ENCODE data around the gene TACC2. TPM values are rescaled to one million over a fixed set of nuclear protein-coding genes. Genes with fewer than 3 reads are reported as not detected.
A peak's percentile ranks its signal among the peaks of the same experiment; 100 is the strongest.

TACC2 gene
- total and polyA plus RNA-seq, 7 donors: 44.0 to 439 (median 313) TPM

DNA sequence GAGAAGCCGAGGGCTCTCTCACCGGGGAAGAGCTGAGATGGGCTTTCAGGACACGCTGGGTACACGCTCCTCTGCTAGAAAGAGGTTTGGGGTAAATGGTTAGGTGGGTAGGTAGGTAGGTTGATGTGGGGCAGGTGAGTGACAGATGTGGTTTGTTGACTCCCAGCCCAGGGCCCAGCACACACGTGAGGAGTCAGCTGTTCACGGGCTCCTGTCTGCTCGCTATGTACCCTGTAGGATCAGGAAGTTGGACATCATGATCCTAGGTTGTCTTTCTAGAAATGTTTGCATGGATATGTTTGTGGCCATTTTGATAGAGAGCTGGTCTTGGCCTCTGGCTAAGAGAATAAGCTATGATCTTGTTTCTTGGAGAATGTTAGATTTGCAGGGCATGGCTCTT, 109.0 kb downstream of the TACC2 start:
- peak in 1 of 2 donors; percentile 47 for DNase-seq
- TF ChIP-seq, protein P1, sequence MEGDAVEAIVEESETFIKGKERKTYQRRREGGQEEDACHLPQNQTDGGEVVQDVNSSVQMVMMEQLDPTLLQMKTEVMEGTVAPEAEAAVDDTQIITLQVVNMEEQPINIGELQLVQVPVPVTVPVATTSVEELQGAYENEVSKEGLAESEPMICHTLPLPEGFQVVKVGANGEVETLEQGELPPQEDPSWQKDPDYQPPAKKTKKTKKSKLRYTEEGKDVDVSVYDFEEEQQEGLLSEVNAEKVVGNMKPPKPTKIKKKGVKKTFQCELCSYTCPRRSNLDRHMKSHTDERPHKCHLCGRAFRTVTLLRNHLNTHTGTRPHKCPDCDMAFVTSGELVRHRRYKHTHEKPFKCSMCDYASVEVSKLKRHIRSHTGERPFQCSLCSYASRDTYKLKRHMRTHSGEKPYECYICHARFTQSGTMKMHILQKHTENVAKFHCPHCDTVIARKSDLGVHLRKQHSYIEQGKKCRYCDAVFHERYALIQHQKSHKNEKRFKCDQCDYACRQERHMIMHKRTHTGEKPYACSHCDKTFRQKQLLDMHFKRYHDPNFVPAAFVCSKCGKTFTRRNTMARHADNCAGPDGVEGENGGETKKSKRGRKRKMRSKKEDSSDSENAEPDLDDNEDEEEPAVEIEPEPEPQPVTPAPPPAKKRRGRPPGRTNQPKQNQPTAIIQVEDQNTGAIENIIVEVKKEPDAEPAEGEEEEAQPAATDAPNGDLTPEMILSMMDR (IDR thresholded peaks at IDR 0.05): no peak
- peaks cover 0 to 43% of the 10 kb centered on the region in 2 donors for H3K36me3 ChIP-seq (ENCODE audit: insufficient read depth in 1 of 2, low read depth in 1 of 2)
- H3K27me3 ChIP-seq (ENCODE audit: insufficient read depth in 3 of 3, low read length in 2 of 3): no peaks in the 10 kb centered on the region
- H3K4me1 ChIP-seq: peaks cover 32% of the 10 kb centered on the region
- intact Hi-C loops (cut with DNase I): loop anchor here in 1 of 2 donors (2.0 kb wide), 1 partner anchor 15 kb away; no protein-coding TSS in a partner anchor
- no peak overlapping the region for H3K4me3 ChIP-seq
- no peaks in the 10 kb centered on the region for H3K9me3 ChIP-seq
- peak in 3 of 4 donors; percentile 17 to 33 (median 32) for ATAC-seq
- peak overlapping the region; percentile 47 for H3K27ac ChIP-seq
- 58 to 83% (median 58%) methylated on average over 7 of the region's 7 CpGs for WGBS, 3 donors

DNA sequence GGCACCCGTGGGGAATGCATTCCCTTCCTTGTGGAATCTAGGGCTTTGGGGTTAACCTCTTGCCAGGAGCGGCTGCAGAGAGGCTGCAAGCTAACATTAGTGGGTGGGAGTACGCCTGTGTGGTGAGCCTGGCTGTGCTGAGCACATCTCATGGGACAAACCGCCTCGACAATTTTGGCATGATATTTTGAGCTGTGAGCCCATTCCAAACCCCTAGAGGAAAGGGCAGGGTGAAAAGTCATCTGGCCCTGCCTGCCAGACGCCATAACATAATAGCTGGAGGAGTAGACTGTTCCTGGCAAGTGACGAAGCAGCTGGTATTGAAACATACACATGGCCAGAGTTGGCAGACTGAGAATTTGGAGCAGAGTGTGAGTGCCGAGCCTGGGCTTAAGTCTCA, 110.0 kb downstream of the TACC2 start:
- TF ChIP-seq, protein P1 (IDR thresholded peaks at IDR 0.05): no peak
- peak overlapping the region; percentile 47 for H3K27ac ChIP-seq

DNA sequence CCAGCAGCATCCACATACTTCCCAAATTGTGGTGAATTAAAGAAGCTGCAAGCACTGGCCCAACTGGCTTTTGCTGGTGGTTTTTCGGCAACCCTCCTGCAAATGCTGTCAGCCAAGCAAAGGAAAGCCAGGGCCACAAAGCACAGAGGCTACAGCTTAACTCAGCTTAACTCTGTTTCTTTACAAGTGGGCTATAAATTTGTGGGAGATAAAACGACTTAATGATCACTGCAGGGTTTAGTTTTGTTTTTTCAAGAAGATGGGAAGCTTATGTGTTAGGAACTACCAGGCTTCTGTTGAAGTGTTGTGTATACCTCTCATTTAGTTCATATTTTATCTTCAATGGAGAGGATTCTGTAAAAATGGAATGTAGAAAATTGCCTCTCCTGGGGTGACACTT, 110.6 kb downstream of the TACC2 start:
- peaks cover 28% of the 10 kb centered on the region for H3K4me1 ChIP-seq
- no peak overlapping the region for H3K4me3 ChIP-seq
- 39 to 44% (median 43%) methylated on average over 2 of the region's 2 CpGs for WGBS, 3 donors
- ATAC-seq (no peak), DNase-seq (no peak)
- H3K27me3 ChIP-seq (ENCODE audit: insufficient read depth in 3 of 3, low read length in 2 of 3): no peaks in the 10 kb centered on the region
- intact Hi-C loops (cut with DNase I): loop anchor here in 1 of 2 donors (2.0 kb wide), 1 partner anchor 13 kb away; no protein-coding TSS in a partner anchor
- H3K36me3 ChIP-seq (ENCODE audit: insufficient read depth in 1 of 2, low read depth in 1 of 2): peaks cover 0 to 42% of the 10 kb centered on the region in 2 donors
- H3K27ac ChIP-seq: peak overlapping the region; percentile 47
- TF ChIP-seq, protein P1 (IDR thresholded peaks at IDR 0.05): no peak
- no peaks in the 10 kb centered on the region for H3K9me3 ChIP-seq

More for the DNA sequence above, 110.0 kb downstream of the TACC2 start:
- H3K4me1 ChIP-seq: peaks cover 28% of the 10 kb centered on the region
- intact Hi-C loops (cut with DNase I): loop anchor here in 1 of 2 donors (2.0 kb wide), 1 partner anchor 14 kb away; no protein-coding TSS in a partner anchor
- H3K9me3 ChIP-seq: no peaks in the 10 kb centered on the region
- H3K27me3 ChIP-seq (ENCODE audit: insufficient read depth in 3 of 3, low read length in 2 of 3): no peaks in the 10 kb centered on the region
- H3K4me3 ChIP-seq: no peak overlapping the region
- ATAC-seq (peak; percentile 77 to 86 (median 82)), DNase-seq (peak in 1 of 2 donors; percentile 79)
- H3K36me3 ChIP-seq (ENCODE audit: insufficient read depth in 1 of 2, low read depth in 1 of 2): peaks cover 0 to 43% of the 10 kb centered on the region in 2 donors
- WGBS, 3 donors: 8 to 17% (median 14%) methylated on average over 8 of the region's 8 CpGs

DNA sequence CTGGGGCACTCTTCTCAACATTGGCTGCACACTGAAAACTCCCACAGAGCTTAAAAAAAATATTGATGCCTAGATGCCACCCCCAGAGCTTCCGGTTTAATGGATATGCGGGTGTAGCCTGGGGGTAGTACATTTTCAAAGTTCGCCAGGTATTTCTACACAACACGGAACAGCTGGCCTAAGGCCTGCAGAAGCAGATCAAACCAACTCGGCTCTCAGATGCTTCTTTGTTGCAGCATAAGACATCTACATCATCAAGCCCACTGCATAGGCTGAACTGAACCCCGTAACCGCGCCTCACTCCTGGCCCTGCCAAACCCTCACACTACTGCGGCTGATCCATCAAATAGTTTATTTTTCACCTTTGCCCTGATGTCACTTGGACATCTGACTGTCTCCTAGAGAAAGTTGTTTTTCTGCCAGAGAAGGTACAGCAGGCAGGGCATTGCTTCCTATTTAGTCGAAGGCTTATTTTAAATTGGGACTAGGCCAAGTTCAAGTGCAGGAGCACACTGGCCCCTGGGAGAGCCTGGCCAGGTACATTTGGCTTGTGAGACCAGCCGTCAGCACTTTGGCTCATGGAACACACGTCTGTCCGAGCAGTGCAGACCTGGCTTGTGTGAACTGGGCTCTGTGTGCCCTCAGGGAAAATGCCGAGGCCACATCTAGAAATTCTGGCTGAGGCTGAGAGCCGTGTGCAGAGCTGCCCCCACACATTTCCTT, 113.3 kb downstream of the TACC2 start:
- no peaks in the 10 kb centered on the region for H3K27me3 ChIP-seq (ENCODE audit: insufficient read depth in 3 of 3, low read length in 2 of 3)
- peak in 3 of 4 donors; percentile 21 to 53 (median 31) for ATAC-seq
- no peaks in the 10 kb centered on the region for H3K9me3 ChIP-seq
- WGBS, 3 donors: 41 to 63% (median 53%) methylated on average over 15 of the region's 15 CpGs
- DNase-seq: no peak
- peaks cover 28% of the 10 kb centered on the region for H3K4me1 ChIP-seq
- no peak overlapping the region for H3K4me3 ChIP-seq
- intact Hi-C loops (cut with DNase I): no loop called here
- peak overlapping the region; percentile 31 for H3K27ac ChIP-seq
- TF ChIP-seq, protein P1 (IDR thresholded peaks at IDR 0.05): no peak
- H3K36me3 ChIP-seq (ENCODE audit: insufficient read depth in 1 of 2, low read depth in 1 of 2): peaks cover 0 to 44% of the 10 kb centered on the region in 2 donors

All from psoas muscle (tissue), 8 donors.